Right lobe of liver (tissue), 6 donors: ENCODE data around the gene SLC2A6. TPM values are rescaled to one million over a fixed set of nuclear protein-coding genes. Genes with fewer than 3 reads are reported as not detected.

Experiments
- ATAC-seq, 4 donors: fragments of 200-7000 bp; cut with Tn5 transposase; one replicate each; pipeline ENCODE4 v1.9.1; 2020; ENCODE audit warnings: mild to moderate bottlenecking in 4 of 4, moderate library complexity in 4 of 4
- DNase-seq, 3 donors: peaks; one replicate each; pipeline ENCODE4 v3.0.0-alpha.2; 2020
- H3K27ac ChIP-seq, 3 donors: fragments of 200-600 bp; one replicate each; pipeline ENCODE4 v1.8.0; 2022
- H3K27me3 ChIP-seq, 2 donors: fragments of 200-600 bp; one replicate each; pipeline ENCODE4 v1.8.0; 2022
- H3K36me3 ChIP-seq, 4 donors: fragments of 200-600 bp; sonication (generic) in 1 of 4; one replicate each; pipeline versions ENCODE4 v1.5.1 to v1.8.0; 2017 to 2022; ENCODE audit warnings: control low read depth in 1 of 4
- H3K4me1 ChIP-seq, 4 donors: fragments of 200-600 bp; sonication (generic) in 1 of 4; one replicate each; pipeline versions ENCODE4 v1.5.1 to v1.8.0; 2017 to 2022; ENCODE audit warnings: control low read depth in 1 of 4
- H3K4me3 ChIP-seq, 3 donors: fragments of 200-600 bp; one replicate each; pipeline ENCODE4 v1.8.0; 2022
- H3K9me3 ChIP-seq, 4 donors: fragments of 200-600 bp; sonication (generic) in 1 of 4; one replicate each; pipeline versions ENCODE4 v1.5.1 to v1.8.0; 2017 to 2022; ENCODE audit warnings: control low read depth in 1 of 4
- CTCF ChIP-seq, 4 donors: fragments of 200-600 bp in 3 of 4; fragments of 450-650 bp in 1 of 4; IDR thresholded peaks; one replicate each; pipeline versions ENCODE4 v1.5.1 to v1.8.0; 2016 to 2022; ENCODE audit warnings: antibody characterized with exemption in 4 of 4, mild to moderate bottlenecking in 2 of 4
- POLR2A ChIP-seq: fragments of 450-650 bp; IDR thresholded peaks from one replicate; pipeline ENCODE4 v1.6.1; 2017; ENCODE audit warnings: antibody characterized with exemption, mild to moderate bottlenecking
- WGBS: methylation state at CpG from one replicate; pipeline ENCODE4 v1.1.6; 2018; ENCODE audit warnings: low coverage, low lambda C conversion rate; ENCODE audit not compliant: insufficient coverage; ENCODE audit errors: missing lambda C conversion rate; 5-methylcytosine and 5-hydroxymethylcytosine counted together
- intact Hi-C, 2 donors: fragments of 100-400 bp; cut with DNase I; formaldehyde crosslinking; loops; one replicate each; pipeline versions ENCODE4 v1.11.2 to v1.14.1; 2022
- total RNA-seq, 6 experiments: library from RNA; depleted of rRNA in 2 of 6; stranded (reverse); fragments of >200 nt in 2 of 6; fragmentation: NEBNext Ultra II Directional in 3 of 6; extraction: Animal tissue kit (Norgen Biotek cat#: 25700) in 3 of 6; gene quantifications; one replicate each; pipeline versions ENCODE4 v1.1.0 to v1.2.4, GENCODE V29; 2016 to 2023
- donor health status: DM: no; HTN: yes; CAD: no.
- donor health status: DM: no; HTN: no; CAD: no.
- donor health status: DM: no; HTN: no; CAD: no.
- donor health status: DM: no; HTN: yes; CAD: no.
- donor health status: DM: no; HTN: yes; CAD: no.

Gene SLC2A6
- total RNA-seq, 6 experiments from 2014 or later, result 0.88 to 6.8 (median 2.8) TPM

- ATAC-seq, result no peak
- Histone ChIP-seq H3K36me3 (no peaks in the 10 kb centered on the region), H3K27me3 (no peaks in the 10 kb centered on the region), H3K9me3 (no peaks in the 10 kb centered on the region), H3K4me1 (peaks cover 0 to 15% (median 7%) of the 10 kb centered on the region in 4 donors), H3K4me3 (no peak overlapping the region), H3K27ac (no peak overlapping the region)
- TF ChIP-seq CTCF (IDR thresholded peaks at IDR 0.05) (no peak), POLR2A (no peak)
- intact Hi-C loops, result no loop called here
- no peak for DNase-seq
- WGBS, result no CpG with 5 or more reads among the region's 11 CpGs
Measured at GRCh38 chr9:133516256-133516960, 37.5 kb upstream of the SLC2A6 start.

- no peak overlapping the region for H3K4me3 ChIP-seq
- H3K27me3 ChIP-seq, result no peaks in the 10 kb centered on the region
- TF ChIP-seq CTCF (IDR thresholded peaks at IDR 0.05) (no peak), POLR2A (no peak)
- DNase-seq, result no peak
- intact Hi-C loops, result no loop called here
- no peaks in the 10 kb centered on the region for H3K36me3 ChIP-seq
- peaks cover 0 to 12% (median 3%) of the 10 kb centered on the region in 4 donors for H3K4me1 ChIP-seq
- ATAC-seq, result no peak
- 100% methylated on average over 4 of the region's 17 CpGs for WGBS
- H3K27ac ChIP-seq, result no peak overlapping the region
- H3K9me3 ChIP-seq, result no peaks in the 10 kb centered on the region
Measured at GRCh38 chr9:133515615-133516255, 36.8 kb upstream of the SLC2A6 start.

GRCh38 chr9:133515240-133515610 lies 36.3 kb upstream of the SLC2A6 start:
- Histone ChIP-seq H3K27me3 (no peaks in the 10 kb centered on the region), H3K4me1 (peaks cover 0 to 7% (median under 1%) of the 10 kb centered on the region in 4 donors), H3K27ac (no peak overlapping the region), H3K9me3 (no peaks in the 10 kb centered on the region), H3K4me3 (no peak overlapping the region), H3K36me3 (no peaks in the 10 kb centered on the region)
- ATAC-seq (no peak), DNase-seq (no peak)
- intact Hi-C loops, result no loop called here
- WGBS, result 95% methylated on average over 3 of the region's 10 CpGs
- TF ChIP-seq POLR2A, result no peak
- no peak for TF ChIP-seq CTCF (IDR thresholded peaks at IDR 0.05)

- WGBS, result 42% methylated on average over 12 of the region's 14 CpGs
- ATAC-seq (no peak), DNase-seq (no peak)
- Histone ChIP-seq H3K27me3 (no peaks in the 10 kb centered on the region), H3K4me1 (peaks cover 0 to 5% (median under 1%) of the 10 kb centered on the region in 4 donors), H3K9me3 (no peaks in the 10 kb centered on the region), H3K27ac (no peak overlapping the region), H3K4me3 (no peak overlapping the region), H3K36me3 (no peaks in the 10 kb centered on the region)
- TF ChIP-seq POLR2A (no peak), CTCF (IDR thresholded peaks at IDR 0.05) (no peak)
- intact Hi-C loops, result no loop called here
Measured at GRCh38 chr9:133514460-133515239, 35.8 kb upstream of the SLC2A6 start.
